NCI-H187 treated with DMSO at 0.1 percent for 48 hours (cell line): ENCODE measurements around the gene ZNF850.

Experiments
- DNase-seq: peaks from one replicate; lab custom pipeline; 2025; lab: John Stamatoyannopoulos, UW

The ZNF850 gene

DNA sequence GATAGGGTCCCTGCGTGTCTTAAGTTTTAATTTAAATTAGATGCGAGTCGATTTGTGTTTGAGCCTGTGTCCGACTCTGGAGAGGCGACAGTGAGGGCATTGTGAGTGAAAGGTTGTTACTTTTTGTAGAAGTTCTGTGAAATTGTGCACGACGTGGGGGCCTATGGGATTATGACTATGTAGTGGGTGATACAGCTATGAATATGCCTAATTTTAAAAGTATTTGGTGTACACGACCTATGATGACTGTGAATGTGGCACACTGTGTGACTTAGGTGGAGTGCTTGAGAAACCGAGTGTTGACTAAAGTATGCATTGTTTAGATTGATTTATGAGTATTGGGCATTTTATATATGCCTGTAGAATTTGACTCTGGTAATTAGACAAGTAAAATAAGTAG, 84.5 kb downstream of the ZNF850 start:
- no peak for DNase-seq

GRCh38 chr19:36687214-36688056, 85.2 kb downstream of the ZNF850 start, which contains the start of gene ZNF567:
Gene ZNF567 (plus strand): TSS chr19:36687612. CDS start chr19:36694868, 7,256 bp downstream.
- peak; percentile 83 for DNase-seq

DNA sequence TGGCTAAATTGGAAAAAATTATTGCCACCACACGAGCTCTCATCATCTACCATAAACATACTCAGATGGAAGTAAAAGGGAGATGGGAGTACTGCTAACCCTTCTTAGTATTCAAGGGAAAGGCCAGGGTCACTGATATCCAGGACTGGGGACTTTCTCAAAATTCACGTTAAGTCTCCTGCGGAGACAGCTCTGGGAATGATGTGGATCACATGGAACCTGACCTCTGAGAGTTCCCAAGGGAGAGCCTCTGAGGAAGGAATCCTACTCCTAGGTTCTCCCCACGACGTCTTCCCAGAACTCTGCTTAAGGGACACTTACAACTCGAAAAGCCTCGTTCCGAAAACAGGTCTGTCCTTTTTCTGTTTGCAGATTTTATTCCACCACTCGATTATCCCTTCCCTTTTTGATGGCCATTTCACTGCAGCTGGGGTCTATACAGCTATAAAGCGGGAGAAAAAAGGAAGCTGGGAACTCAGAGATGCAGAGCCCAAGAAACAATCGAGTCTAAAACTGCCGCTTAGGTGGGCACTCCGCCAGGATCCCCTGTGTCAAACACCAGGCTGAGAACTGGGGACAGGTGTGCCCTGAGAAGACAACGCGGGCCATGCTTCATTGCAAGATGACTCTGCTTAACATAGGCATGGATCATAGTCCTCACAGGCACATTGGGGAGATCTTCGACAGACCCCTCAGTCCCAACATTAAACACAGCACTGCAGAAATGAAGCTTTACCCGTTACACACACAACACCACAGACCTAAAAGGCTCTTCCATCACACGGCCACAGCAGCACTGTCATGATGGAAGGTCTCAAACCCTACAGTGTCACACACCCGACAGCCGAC, 86.0 kb downstream of the ZNF850 start:
- no peak for DNase-seq

DNA sequence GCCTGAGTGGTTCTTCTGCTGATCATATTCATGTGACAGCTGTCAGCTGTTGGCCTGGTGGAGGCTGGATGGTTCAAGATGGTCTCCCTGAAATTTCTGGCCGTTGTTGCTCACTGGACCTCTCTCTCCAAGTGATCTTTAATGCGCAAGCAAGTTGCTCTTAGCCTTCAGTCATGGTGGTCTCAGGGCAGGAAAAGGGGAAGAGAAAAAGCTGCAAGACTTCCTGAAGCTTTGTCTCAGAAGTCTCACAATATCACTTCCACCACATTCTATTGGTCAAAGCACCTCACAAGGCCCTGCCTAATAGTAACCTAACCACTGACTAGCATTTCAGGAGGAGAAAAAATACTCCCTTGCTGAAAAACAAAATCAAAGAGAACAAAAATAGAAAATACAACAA, 86.8 kb downstream of the ZNF850 start:
- DNase-seq, result no peak

- DNase-seq, result no peak
These were observed 93.2 kb downstream of the ZNF850 start for GRCh38 chr19:36679455-36679854.

- no peak for DNase-seq
These were observed 98.4 kb downstream of the ZNF850 start for GRCh38 chr19:36674201-36674600.

DNA sequence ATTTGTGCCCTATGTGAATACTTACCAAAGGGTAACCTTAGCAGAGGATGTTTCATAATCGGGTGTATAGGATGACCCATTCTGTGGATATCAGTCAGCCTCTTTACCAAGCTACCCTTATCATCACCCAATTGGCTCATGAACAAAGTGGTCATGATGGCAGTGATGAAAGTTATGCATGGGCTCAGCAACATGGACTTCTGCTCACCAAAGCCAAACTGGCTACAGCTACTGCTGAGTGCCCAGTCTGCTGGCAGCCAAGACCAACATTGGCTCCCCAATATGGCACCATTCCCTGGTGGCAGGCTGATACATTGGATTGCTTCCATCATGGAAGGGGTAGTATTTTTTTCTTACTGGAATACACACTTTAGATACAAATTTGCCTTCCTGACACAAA, 100.2 kb downstream of the ZNF850 start:
- DNase-seq, result no peak

DNA sequence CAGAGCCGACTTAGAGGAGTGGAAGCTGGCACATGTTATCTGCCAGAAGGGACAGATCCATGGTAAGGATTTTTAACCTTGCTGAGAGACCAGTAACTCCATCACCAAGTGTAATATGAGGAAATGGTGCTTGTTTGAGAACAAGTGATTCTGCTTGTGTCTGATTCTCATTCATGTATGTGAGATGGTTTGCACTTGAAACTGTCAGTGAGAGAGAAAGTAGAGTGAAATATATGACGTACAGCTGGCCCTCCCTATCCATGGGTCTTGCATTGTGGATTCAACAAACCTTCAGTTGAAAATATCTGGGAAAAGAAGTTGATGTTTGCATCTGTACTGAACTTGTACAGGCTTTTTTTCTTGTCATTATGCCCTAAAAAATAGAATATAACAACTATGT, 104.0 kb downstream of the ZNF850 start:
- no peak for DNase-seq

DNA sequence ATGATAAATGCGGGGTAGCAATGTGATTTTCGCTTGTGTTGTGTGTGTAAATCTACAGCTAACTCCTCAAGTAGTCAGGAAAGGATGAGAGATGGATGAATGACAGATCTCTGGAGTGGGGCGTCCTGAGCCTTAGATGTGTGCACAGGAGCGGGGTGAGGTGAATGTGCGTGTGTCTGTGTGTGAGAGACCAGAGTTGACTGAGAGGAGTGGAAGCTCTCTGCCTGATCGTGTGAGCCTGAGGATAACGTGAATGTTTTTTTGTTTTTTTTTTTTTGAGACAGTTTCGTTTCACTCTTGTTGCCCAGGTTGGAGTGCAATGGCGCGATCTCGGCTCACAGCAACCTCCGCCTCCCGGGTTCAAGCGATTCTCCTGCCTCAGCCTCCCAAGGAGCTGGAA, 106.8 kb downstream of the ZNF850 start:
- no peak for DNase-seq
